ENCODE measurements around the gene CNBP.

DNA sequence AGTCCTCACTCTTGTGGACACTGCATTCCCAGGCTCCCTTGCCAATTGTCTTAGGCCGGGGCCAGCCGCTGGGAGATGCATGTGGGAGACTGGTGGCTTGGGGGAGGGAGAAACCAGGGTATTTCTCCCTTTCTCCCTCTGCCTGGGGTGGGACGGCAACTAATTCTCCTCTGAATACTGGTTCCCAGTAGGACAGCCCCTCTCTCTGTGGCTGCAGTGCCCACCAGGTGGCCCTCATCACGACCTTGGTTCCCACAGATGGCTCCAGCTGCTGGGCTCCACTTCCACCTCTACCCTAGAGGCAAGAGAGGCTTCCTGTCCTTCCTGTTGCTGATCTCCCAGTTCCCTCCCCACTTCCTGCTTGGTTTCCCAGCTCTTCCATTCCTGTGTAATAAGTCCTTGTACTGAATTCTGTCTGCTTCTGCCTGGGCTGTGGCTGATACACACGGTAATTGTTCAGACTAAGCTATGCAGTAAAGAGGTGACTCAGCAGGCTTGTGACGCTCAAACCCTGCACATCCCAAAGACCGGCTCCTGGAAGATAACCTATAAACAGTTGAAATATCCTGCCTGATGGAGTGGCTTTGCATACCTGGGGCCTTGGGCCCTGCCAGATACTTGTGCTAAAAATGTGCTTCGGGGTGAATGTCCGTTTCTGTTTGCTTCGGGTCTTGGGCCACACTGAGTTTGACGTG lies 45.3 kb upstream of the CNBP start:
- peak in 1 of 4 donors; percentile 7 for TF ChIP-seq POLR2A (IDR thresholded peaks at IDR 0.05)
- TF ChIP-seq, protein P1, sequence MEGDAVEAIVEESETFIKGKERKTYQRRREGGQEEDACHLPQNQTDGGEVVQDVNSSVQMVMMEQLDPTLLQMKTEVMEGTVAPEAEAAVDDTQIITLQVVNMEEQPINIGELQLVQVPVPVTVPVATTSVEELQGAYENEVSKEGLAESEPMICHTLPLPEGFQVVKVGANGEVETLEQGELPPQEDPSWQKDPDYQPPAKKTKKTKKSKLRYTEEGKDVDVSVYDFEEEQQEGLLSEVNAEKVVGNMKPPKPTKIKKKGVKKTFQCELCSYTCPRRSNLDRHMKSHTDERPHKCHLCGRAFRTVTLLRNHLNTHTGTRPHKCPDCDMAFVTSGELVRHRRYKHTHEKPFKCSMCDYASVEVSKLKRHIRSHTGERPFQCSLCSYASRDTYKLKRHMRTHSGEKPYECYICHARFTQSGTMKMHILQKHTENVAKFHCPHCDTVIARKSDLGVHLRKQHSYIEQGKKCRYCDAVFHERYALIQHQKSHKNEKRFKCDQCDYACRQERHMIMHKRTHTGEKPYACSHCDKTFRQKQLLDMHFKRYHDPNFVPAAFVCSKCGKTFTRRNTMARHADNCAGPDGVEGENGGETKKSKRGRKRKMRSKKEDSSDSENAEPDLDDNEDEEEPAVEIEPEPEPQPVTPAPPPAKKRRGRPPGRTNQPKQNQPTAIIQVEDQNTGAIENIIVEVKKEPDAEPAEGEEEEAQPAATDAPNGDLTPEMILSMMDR (IDR thresholded peaks at IDR 0.05): peak in 1 of 6 experiments; percentile 8
- peak; percentile 6 to 34 for TF ChIP-seq POLR2AphosphoS5 (IDR thresholded peaks at IDR 0.05)
- no peak for TF ChIP-seq EP300 (IDR thresholded peaks at IDR 0.05)
